ENCODE measurements around the gene KRT15. TPM values are rescaled to one million over a fixed set of nuclear protein-coding genes. Genes with fewer than 3 reads are reported as not detected.

Gene KRT15
- total and polyA plus RNA-seq, 9 of the 15 experiments (the other 6 are each of a cell fraction or from before 2014, with no cell fraction given): 0.28 to 4.4 (median 0.56) TPM

GRCh38 chr17:41549596-41550039 is 30.9 kb upstream of the KRT15 start (continued):
- TF ChIP-seq, protein P1, sequence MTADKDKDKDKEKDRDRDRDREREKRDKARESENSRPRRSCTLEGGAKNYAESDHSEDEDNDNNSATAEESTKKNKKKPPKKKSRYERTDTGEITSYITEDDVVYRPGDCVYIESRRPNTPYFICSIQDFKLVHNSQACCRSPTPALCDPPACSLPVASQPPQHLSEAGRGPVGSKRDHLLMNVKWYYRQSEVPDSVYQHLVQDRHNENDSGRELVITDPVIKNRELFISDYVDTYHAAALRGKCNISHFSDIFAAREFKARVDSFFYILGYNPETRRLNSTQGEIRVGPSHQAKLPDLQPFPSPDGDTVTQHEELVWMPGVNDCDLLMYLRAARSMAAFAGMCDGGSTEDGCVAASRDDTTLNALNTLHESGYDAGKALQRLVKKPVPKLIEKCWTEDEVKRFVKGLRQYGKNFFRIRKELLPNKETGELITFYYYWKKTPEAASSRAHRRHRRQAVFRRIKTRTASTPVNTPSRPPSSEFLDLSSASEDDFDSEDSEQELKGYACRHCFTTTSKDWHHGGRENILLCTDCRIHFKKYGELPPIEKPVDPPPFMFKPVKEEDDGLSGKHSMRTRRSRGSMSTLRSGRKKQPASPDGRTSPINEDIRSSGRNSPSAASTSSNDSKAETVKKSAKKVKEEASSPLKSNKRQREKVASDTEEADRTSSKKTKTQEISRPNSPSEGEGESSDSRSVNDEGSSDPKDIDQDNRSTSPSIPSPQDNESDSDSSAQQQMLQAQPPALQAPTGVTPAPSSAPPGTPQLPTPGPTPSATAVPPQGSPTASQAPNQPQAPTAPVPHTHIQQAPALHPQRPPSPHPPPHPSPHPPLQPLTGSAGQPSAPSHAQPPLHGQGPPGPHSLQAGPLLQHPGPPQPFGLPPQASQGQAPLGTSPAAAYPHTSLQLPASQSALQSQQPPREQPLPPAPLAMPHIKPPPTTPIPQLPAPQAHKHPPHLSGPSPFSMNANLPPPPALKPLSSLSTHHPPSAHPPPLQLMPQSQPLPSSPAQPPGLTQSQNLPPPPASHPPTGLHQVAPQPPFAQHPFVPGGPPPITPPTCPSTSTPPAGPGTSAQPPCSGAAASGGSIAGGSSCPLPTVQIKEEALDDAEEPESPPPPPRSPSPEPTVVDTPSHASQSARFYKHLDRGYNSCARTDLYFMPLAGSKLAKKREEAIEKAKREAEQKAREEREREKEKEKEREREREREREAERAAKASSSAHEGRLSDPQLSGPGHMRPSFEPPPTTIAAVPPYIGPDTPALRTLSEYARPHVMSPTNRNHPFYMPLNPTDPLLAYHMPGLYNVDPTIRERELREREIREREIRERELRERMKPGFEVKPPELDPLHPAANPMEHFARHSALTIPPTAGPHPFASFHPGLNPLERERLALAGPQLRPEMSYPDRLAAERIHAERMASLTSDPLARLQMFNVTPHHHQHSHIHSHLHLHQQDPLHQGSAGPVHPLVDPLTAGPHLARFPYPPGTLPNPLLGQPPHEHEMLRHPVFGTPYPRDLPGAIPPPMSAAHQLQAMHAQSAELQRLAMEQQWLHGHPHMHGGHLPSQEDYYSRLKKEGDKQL (CRISPR knock-in tag; IDR thresholded peaks at IDR 0.05; ENCODE audit: borderline replicate concordance): no peak
- TF ChIP-seq TSC22D4 (tag; IDR thresholded peaks at IDR 0.05): no peak
- TF ChIP-seq CREM (IDR thresholded peaks at IDR 0.05; ENCODE audit: low read depth): peak; percentile 45
- peak; percentile 15 for TF ChIP-seq E2F8 (IDR thresholded peaks at IDR 0.05; ENCODE audit: low read depth, partially characterized antibody)
- peak; percentile 71 for TF ChIP-seq PKNOX1 (IDR thresholded peaks at IDR 0.05)
- TF ChIP-seq HMBOX1 (IDR thresholded peaks at IDR 0.05): peak; percentile 99
- TF ChIP-seq FOXK2 (conservative IDR thresholded peaks at IDR 0.05 in 1 of 2, IDR thresholded peaks at IDR 0.05 in 1 of 2; ENCODE audit: low read depth in 2 of 2): peak; percentile 92 to 94
- no peak for TF ChIP-seq RHOXF2B (CRISPR knock-in tag; conservative IDR thresholded peaks at IDR 0.05)
- TF ChIP-seq, protein P2, sequence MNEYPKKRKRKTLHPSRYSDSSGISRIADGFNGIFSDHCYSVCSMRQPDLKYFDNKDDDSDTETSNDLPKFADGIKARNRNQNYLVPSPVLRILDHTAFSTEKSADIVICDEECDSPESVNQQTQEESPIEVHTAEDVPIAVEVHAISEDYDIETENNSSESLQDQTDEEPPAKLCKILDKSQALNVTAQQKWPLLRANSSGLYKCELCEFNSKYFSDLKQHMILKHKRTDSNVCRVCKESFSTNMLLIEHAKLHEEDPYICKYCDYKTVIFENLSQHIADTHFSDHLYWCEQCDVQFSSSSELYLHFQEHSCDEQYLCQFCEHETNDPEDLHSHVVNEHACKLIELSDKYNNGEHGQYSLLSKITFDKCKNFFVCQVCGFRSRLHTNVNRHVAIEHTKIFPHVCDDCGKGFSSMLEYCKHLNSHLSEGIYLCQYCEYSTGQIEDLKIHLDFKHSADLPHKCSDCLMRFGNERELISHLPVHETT (CRISPR knock-in tag; conservative IDR thresholded peaks at IDR 0.05 in 1 of 2, IDR thresholded peaks at IDR 0.05 in 1 of 2): peak in 1 of 2 experiments; percentile 72; a peak in 1 of 4 replicates
- TF ChIP-seq TBP (optimal IDR thresholded peaks at IDR 0.05; ENCODE audit: low read depth, low read length): no peak
- no peak for TF ChIP-seq NR4A1 (CRISPR knock-in tag; IDR thresholded peaks at IDR 0.05)
- TF ChIP-seq NR4A1 (tag; IDR thresholded peaks at IDR 0.05): peak; percentile 22; the same call in 1 of the 2 replicates
- TF ChIP-seq SMAD4 (CRISPR knock-in tag; conservative IDR thresholded peaks at IDR 0.05): peak; percentile 42; the same call in 1 of the 2 replicates
- no peak for TF ChIP-seq ZNF408 (CRISPR knock-in tag; IDR thresholded peaks at IDR 0.05; ENCODE audit: low read depth)
- peak; percentile 53; the same call in 1 of the 2 replicates for TF ChIP-seq L3MBTL2 (IDR thresholded peaks at IDR 0.05)
- TF ChIP-seq ZNF165 (CRISPR knock-in tag; IDR thresholded peaks at IDR 0.05; ENCODE audit: borderline replicate concordance): no peak
